ENCODE results near the gene KCNJ2. TPM values are rescaled to one million over a fixed set of nuclear protein-coding genes. Genes with fewer than 3 reads are reported as not detected.

KCNJ2 gene
- total RNA-seq, 1 experiment from 2014 or later: 0.15 TPM

GRCh38 chr17:70201872-70202419 lies 32.6 kb downstream of the KCNJ2 start:
- Histone ChIP-seq H3K23ac (ENCODE audit: insufficient read length, low read depth, low read length) (no peak overlapping the region), H4K91ac (ENCODE audit: insufficient read length, low read depth, low read length) (no peak overlapping the region), H2BK15ac (ENCODE audit: low read depth, low read length) (no peak overlapping the region), H3K23me2 (ENCODE audit: insufficient read length, low read depth, low read length, poor library complexity, severe bottlenecking) (no peaks in the 10 kb centered on the region), H3K4ac (ENCODE audit: low read depth, low read length) (no peak overlapping the region), H3K56ac (ENCODE audit: insufficient read length, low read depth, low read length) (no peak overlapping the region), H4K5ac (ENCODE audit: insufficient read length, low read depth, low read length) (no peak overlapping the region), H3K4me2 (ENCODE audit: insufficient read depth, insufficient read length, low read length) (no peak overlapping the region), H3K4me1 (ENCODE audit: insufficient read depth, low read length) (no peaks in the 10 kb centered on the region), H4K20me1 (ENCODE audit: control insufficient read depth, insufficient read depth, insufficient read length) (no peaks in the 10 kb centered on the region), H3K79me2 (ENCODE audit: insufficient read depth, low read length) (no peaks in the 10 kb centered on the region), H3K9ac (ENCODE audit: extremely low read depth, insufficient read length, low read length) (no peak overlapping the region), H3K18ac (ENCODE audit: insufficient read length, low read depth, low read length) (no peak overlapping the region), H2AFZ (ENCODE audit: low read length) (no peak overlapping the region), H2BK20ac (ENCODE audit: low read depth, low read length, poor library complexity, severe bottlenecking) (no peak overlapping the region), H3K27me3 (ENCODE audit: insufficient read depth, low read length) (no peaks in the 10 kb centered on the region), H2BK5ac (ENCODE audit: insufficient read length, low read length) (no peak overlapping the region), H3K14ac (ENCODE audit: insufficient read depth, low read length) (no peak overlapping the region), H3K27ac (ENCODE audit: insufficient read length, low read depth, low read length) (no peak overlapping the region), H3K9me3 (ENCODE audit: control insufficient read depth, low read depth, low read length) (no peaks in the 10 kb centered on the region), H2AK5ac (ENCODE audit: insufficient read length, low read length) (no peak overlapping the region), H2BK120ac (ENCODE audit: low read depth, low read length, poor library complexity, severe bottlenecking) (no peak overlapping the region), H3T11ph (ENCODE audit: low read length) (no peak overlapping the region), H3K79me1 (ENCODE audit: insufficient read depth, low read depth, low read length, poor library complexity, severe bottlenecking) (no peaks in the 10 kb centered on the region), H2BK12ac (ENCODE audit: insufficient read length, low read depth, low read length) (no peak overlapping the region), H4K8ac (replicated peaks; ENCODE audit: insufficient read length, low read depth, low read length) (no peak overlapping the region)
- no CpG with 5 or more reads among the region's 6 CpGs for WGBS (ENCODE audit: extremely low coverage, insufficient read length, low lambda C conversion rate)
- H3K27ac Mint-ChIP-seq: no peak overlapping the region
- TF ChIP-seq, protein P1, sequence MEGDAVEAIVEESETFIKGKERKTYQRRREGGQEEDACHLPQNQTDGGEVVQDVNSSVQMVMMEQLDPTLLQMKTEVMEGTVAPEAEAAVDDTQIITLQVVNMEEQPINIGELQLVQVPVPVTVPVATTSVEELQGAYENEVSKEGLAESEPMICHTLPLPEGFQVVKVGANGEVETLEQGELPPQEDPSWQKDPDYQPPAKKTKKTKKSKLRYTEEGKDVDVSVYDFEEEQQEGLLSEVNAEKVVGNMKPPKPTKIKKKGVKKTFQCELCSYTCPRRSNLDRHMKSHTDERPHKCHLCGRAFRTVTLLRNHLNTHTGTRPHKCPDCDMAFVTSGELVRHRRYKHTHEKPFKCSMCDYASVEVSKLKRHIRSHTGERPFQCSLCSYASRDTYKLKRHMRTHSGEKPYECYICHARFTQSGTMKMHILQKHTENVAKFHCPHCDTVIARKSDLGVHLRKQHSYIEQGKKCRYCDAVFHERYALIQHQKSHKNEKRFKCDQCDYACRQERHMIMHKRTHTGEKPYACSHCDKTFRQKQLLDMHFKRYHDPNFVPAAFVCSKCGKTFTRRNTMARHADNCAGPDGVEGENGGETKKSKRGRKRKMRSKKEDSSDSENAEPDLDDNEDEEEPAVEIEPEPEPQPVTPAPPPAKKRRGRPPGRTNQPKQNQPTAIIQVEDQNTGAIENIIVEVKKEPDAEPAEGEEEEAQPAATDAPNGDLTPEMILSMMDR (conservative IDR thresholded peaks at IDR 0.05): no peak
- H3K36me3 Mint-ChIP-seq (ENCODE audit: insufficient read depth in 1 of 3, low read depth in 3 of 3): no peaks in the 10 kb centered on the region
- no peak for DNase-seq
- no peak overlapping the region for H3K4me3 Mint-ChIP-seq
- no peaks in the 10 kb centered on the region for H3K4me1 Mint-ChIP-seq
- H3K9me3 Mint-ChIP-seq: no peaks in the 10 kb centered on the region
- no peaks in the 10 kb centered on the region for H3K27me3 Mint-ChIP-seq (ENCODE audit: low read depth)

Measured in H9 (cell line).